ENCODE data around the gene NOL7.

GRCh38 chr6:13663986-13664385, 48.9 kb downstream of the NOL7 start:
- TF ChIP-seq POLR2A (IDR thresholded peaks at IDR 0.05; ENCODE audit: borderline replicate concordance, extremely low read depth, insufficient read depth, insufficient read length) (no peak), ZFX (IDR thresholded peaks at IDR 0.05) (no peak), CTCF (IDR thresholded peaks at IDR 0.05 in 2 of 3, conservative IDR thresholded peaks at IDR 0.05 in 1 of 3; ENCODE audit: borderline replicate concordance in 1 of 3, insufficient read depth in 1 of 3, low read depth in 2 of 3, low read length in 2 of 3) (no peak), REST (IDR thresholded peaks at IDR 0.05; ENCODE audit: low read depth) (no peak), ATF3 (IDR thresholded peaks at IDR 0.05) (no peak), ZBTB33 (IDR thresholded peaks at IDR 0.05; ENCODE audit: extremely low read depth, insufficient replicate concordance, low read length) (no peak)
